Epithelial cell of proximal tubule (primary cell): ENCODE measurements around the gene RPRD2. TPM values are rescaled to one million over a fixed set of nuclear protein-coding genes. Genes with fewer than 3 reads are reported as not detected.

Experiments used
- DNase-seq: peaks from one replicate; pipeline ENCODE4 v3.0.0-alpha.2; 2011; ENCODE audit warnings: low read depth
- H3K4me3 ChIP-seq: 2 replicates; pipeline ENCODE4 v1.5.1; 2011; ENCODE audit warnings: low read depth, mild to moderate bottlenecking, low read length
- CTCF ChIP-seq: conservative IDR thresholded peaks from 2 replicates; pipeline ENCODE4 v1.5.1; 2012; ENCODE audit warnings: low read depth, mild to moderate bottlenecking, low read length
- total RNA-seq: library from RNA; depleted of rRNA; stranded (reverse); fragments of >200 nt; gene quantifications from 2 replicates; pipeline ENCODE4 v1.2.3, GENCODE V29; 2015

Gene RPRD2
- total RNA-seq, 1 donor from 2014 or later = 8.6 TPM

GRCh38 chr1:150477733-150478132 is 113.8 kb downstream of the RPRD2 start:
- no peak for DNase-seq
- H3K4me3 ChIP-seq = no peak overlapping the region
- TF ChIP-seq CTCF = no peak

GRCh38 chr1:150479370-150479769 is 115.4 kb downstream of the RPRD2 start:
- no peak overlapping the region for H3K4me3 ChIP-seq
- DNase-seq = no peak
- TF ChIP-seq CTCF = no peak

GRCh38 chr1:150479927-150480352 is 116.0 kb downstream of the RPRD2 start:
- DNase-seq = no peak
- TF ChIP-seq CTCF = no peak
- no peak overlapping the region for H3K4me3 ChIP-seq

GRCh38 chr1:150484431-150484830 is 120.5 kb downstream of the RPRD2 start:
- H3K4me3 ChIP-seq = no peak overlapping the region
- no peak for TF ChIP-seq CTCF
- DNase-seq = no peak

- H3K4me3 ChIP-seq = no peak overlapping the region
- no peak for DNase-seq
- TF ChIP-seq CTCF = peak; percentile 57
These were observed 120.9 kb downstream of the RPRD2 start for GRCh38 chr1:150484861-150485260.

- DNase-seq = peak; percentile 86
- TF ChIP-seq CTCF = peak; percentile 15
These were observed 123.2 kb downstream of the RPRD2 start, which contains the start of gene TARS2 for GRCh38 chr1:150486966-150487762. TSS of gene TARS2 (plus strand) at chr1:150487419. CDS start at chr1:150487451, 32 bp downstream.

GRCh38 chr1:150487763-150488115 is 123.8 kb downstream of the RPRD2 start:
- no peak for TF ChIP-seq CTCF
- no peak for DNase-seq
- peak overlapping the region; percentile 78 for H3K4me3 ChIP-seq

More at GRCh38 chr1:150486966-150487762, 123.2 kb downstream of the RPRD2 start, which contains the start of gene TARS2:
- H3K4me3 ChIP-seq = peak within 1 kb of the TSS; percentile 78
